H9 (cell line): ENCODE results near the gene TMED7. TPM values are rescaled to one million over a fixed set of nuclear protein-coding genes. Genes with fewer than 3 reads are reported as not detected.

ENCODE experiments used
- DNase-seq: peaks from one replicate; pipeline ENCODE4 v3.0.0-alpha.2; 2017
- H2AFZ ChIP-seq: one replicate; pipeline ENCODE4 v1.6.1; 2013; ENCODE audit warnings: mild to moderate bottlenecking, low read length, control low read depth, moderate library complexity
- H2AK5ac ChIP-seq: 2 replicates; pipeline ENCODE4 v1.6.1; 2013; ENCODE audit warnings: low read length, control low read depth, mixed read lengths; ENCODE audit not compliant: insufficient read length
- H2BK120ac ChIP-seq: one replicate; pipeline ENCODE4 v1.6.1; 2013; ENCODE audit warnings: low read depth, mild to moderate bottlenecking, low read length, control low read depth, inconsistent platforms; ENCODE audit not compliant: poor library complexity, severe bottlenecking
- H2BK12ac ChIP-seq: 2 replicates; pipeline ENCODE4 v1.6.1; 2013; ENCODE audit warnings: low read length, control low read depth, mixed read lengths, low read depth; ENCODE audit not compliant: insufficient read length
- H2BK15ac ChIP-seq: 2 replicates; pipeline ENCODE4 v1.6.1; 2013; ENCODE audit warnings: low read depth, low read length, control low read depth
- H2BK20ac ChIP-seq: one replicate; pipeline ENCODE4 v1.6.1; 2013; ENCODE audit warnings: low read depth, mild to moderate bottlenecking, low read length, control low read depth, inconsistent platforms; ENCODE audit not compliant: poor library complexity, severe bottlenecking
- H2BK5ac ChIP-seq: 2 replicates; pipeline ENCODE4 v1.6.1; 2013; ENCODE audit warnings: low read length, control low read depth, mixed read lengths; ENCODE audit not compliant: insufficient read length
- H3K14ac ChIP-seq: 2 replicates; pipeline ENCODE4 v1.6.1; 2013; ENCODE audit warnings: low read length, control low read depth; ENCODE audit not compliant: insufficient read depth
- H3K18ac ChIP-seq: 2 replicates; pipeline ENCODE4 v1.6.1; 2013; ENCODE audit warnings: low read depth, mild to moderate bottlenecking, mixed read lengths, low read length, control low read depth; ENCODE audit not compliant: insufficient read length
- H3K23ac ChIP-seq: 2 replicates; pipeline ENCODE4 v1.6.1; 2013; ENCODE audit warnings: low read length, control low read depth, mixed read lengths, low read depth; ENCODE audit not compliant: insufficient read length
- H3K23me2 ChIP-seq: 2 replicates; pipeline ENCODE4 v1.6.1; 2013; ENCODE audit warnings: low read depth, mild to moderate bottlenecking, mixed read lengths, low read length, control low read depth; ENCODE audit not compliant: insufficient read length, poor library complexity, severe bottlenecking
- H3K27ac ChIP-seq: 2 replicates; pipeline ENCODE4 v1.5.1; 2013; ENCODE audit warnings: low read length, control low read depth, mixed read lengths, low read depth; ENCODE audit not compliant: insufficient read length
- H3K27me3 ChIP-seq: 2 replicates; pipeline ENCODE4 v1.6.1; 2013; ENCODE audit warnings: low read length, control low read depth, inconsistent platforms; ENCODE audit not compliant: insufficient read depth
- H3K4ac ChIP-seq: 2 replicates; pipeline ENCODE4 v1.6.1; 2013; ENCODE audit warnings: low read depth, mild to moderate bottlenecking, control low read depth, inconsistent platforms, low read length, moderate library complexity
- H3K4me1 ChIP-seq: 2 replicates; pipeline ENCODE4 v1.6.1; 2013; ENCODE audit warnings: low read length, control low read depth, inconsistent platforms; ENCODE audit not compliant: insufficient read depth
- H3K4me2 ChIP-seq: 2 replicates; pipeline ENCODE4 v1.6.1; 2013; ENCODE audit warnings: low read length, control low read depth, mixed read lengths; ENCODE audit not compliant: insufficient read length, insufficient read depth
- H3K56ac ChIP-seq: 2 replicates; pipeline ENCODE4 v1.6.1; 2013; ENCODE audit warnings: low read depth, mild to moderate bottlenecking, mixed read lengths, low read length, control low read depth; ENCODE audit not compliant: insufficient read length
- H3K79me1 ChIP-seq: 2 replicates; pipeline ENCODE4 v1.6.1; 2013; ENCODE audit warnings: low read depth, mild to moderate bottlenecking, moderate library complexity, low read length, control low read depth, inconsistent platforms; ENCODE audit not compliant: insufficient read depth, poor library complexity, severe bottlenecking
- H3K79me2 ChIP-seq: 2 replicates; pipeline ENCODE4 v1.6.1; 2013; ENCODE audit warnings: low read length, control low read depth, inconsistent platforms; ENCODE audit not compliant: insufficient read depth
- H3K9ac ChIP-seq: 2 replicates; pipeline ENCODE4 v1.6.1; 2013; ENCODE audit warnings: low read length, control low read depth, mixed read lengths; ENCODE audit not compliant: insufficient read length; ENCODE audit errors: extremely low read depth
- H3K9me3 ChIP-seq: one replicate; pipeline ENCODE4 v1.6.1; 2013; ENCODE audit warnings: low read depth, low read length, inconsistent platforms; ENCODE audit not compliant: control insufficient read depth
- H3T11ph ChIP-seq: one replicate; pipeline ENCODE4 v1.6.1; 2013; ENCODE audit warnings: mild to moderate bottlenecking, low read length, control low read depth, inconsistent platforms
- H4K20me1 ChIP-seq: one replicate; pipeline ENCODE4 v1.6.1; 2013; ENCODE audit not compliant: control insufficient read depth, insufficient read length, insufficient read depth
- H4K5ac ChIP-seq: 2 replicates; pipeline ENCODE4 v1.6.1; 2013; ENCODE audit warnings: low read depth, mild to moderate bottlenecking, mixed read lengths, low read length, control low read depth; ENCODE audit not compliant: insufficient read length
- H4K8ac ChIP-seq: replicated peaks from 2 replicates; pipeline ENCODE4 v1.6.1; 2013; ENCODE audit warnings: low read length, control low read depth, mixed read lengths, low read depth; ENCODE audit not compliant: insufficient read length
- H4K91ac ChIP-seq: 2 replicates; pipeline ENCODE4 v1.6.1; 2013; ENCODE audit warnings: low read depth, mild to moderate bottlenecking, moderate library complexity, mixed read lengths, low read length, control low read depth; ENCODE audit not compliant: insufficient read length
- H3K27ac Mint-ChIP-seq, 3 experiments: 2 replicates in 2 of 3; 3 replicates in 1 of 3; pipeline ENCODE4 v1.8.0; 2020 to 2021; ENCODE audit warnings: mixed read lengths in 3 of 3, mild to moderate bottlenecking in 1 of 3, moderate library complexity in 1 of 3
- H3K27me3 Mint-ChIP-seq: 2 replicates; pipeline ENCODE4 v1.8.0; 2021; ENCODE audit warnings: low read depth, mild to moderate bottlenecking, moderate library complexity, mixed read lengths
- H3K36me3 Mint-ChIP-seq, 3 experiments: 2 replicates in 2 of 3; 3 replicates in 1 of 3; pipeline ENCODE4 v1.8.0; 2020 to 2021; ENCODE audit warnings: low read depth in 3 of 3, mixed read lengths in 3 of 3; ENCODE audit not compliant: insufficient read depth in 1 of 3
- H3K4me1 Mint-ChIP-seq, 2 experiments: 2 replicates each; pipeline ENCODE4 v1.8.0; 2020; ENCODE audit warnings: mixed read lengths in 2 of 2
- H3K4me3 Mint-ChIP-seq, 2 experiments: 2 replicates in 1 of 2; 3 replicates in 1 of 2; pipeline ENCODE4 v1.8.0; 2020 to 2021; ENCODE audit warnings: mild to moderate bottlenecking in 2 of 2, mixed read lengths in 2 of 2, moderate library complexity in 1 of 2
- H3K9me3 Mint-ChIP-seq, 2 experiments: 2 replicates in 1 of 2; 3 replicates in 1 of 2; pipeline ENCODE4 v1.8.0; 2020; ENCODE audit warnings: mild to moderate bottlenecking in 2 of 2, mixed read lengths in 2 of 2, moderate library complexity in 1 of 2
- CTCF ChIP-seq: fragments of 200-600 bp; sonication (generic); conservative IDR thresholded peaks from 3 replicates; pipeline ENCODE4 v1.8.0; 2021; ENCODE audit warnings: antibody characterized with exemption, mild to moderate bottlenecking
- WGBS: extraction: QIAGEN DNeasy Blood & Tissue Kit; methylation state at CpG from one replicate; pipeline ENCODE4 v1.1.7; 2013; ENCODE audit warnings: missing lambda C conversion rate, low lambda C conversion rate, mixed read lengths; ENCODE audit not compliant: insufficient read length; ENCODE audit errors: extremely low coverage; 5-methylcytosine and 5-hydroxymethylcytosine counted together
- total RNA-seq: library from RNA; stranded (reverse); gene quantifications from 2 replicates; pipeline ENCODE4 v1.2.1, GENCODE V29; 2021

The TMED7 gene
- total RNA-seq, 1 experiment from 2014 or later = 68.8 TPM

GRCh38 chr5:115634343-115635132, 8.7 kb upstream of the TMED7 start:
- Histone ChIP-seq H4K91ac (no peak overlapping the region), H3K79me2 (no peaks in the 10 kb centered on the region), H3K9ac (peak overlapping the region; percentile 36), H3K4ac (no peak overlapping the region), H2AFZ (no peak overlapping the region), H3K9me3 (no peaks in the 10 kb centered on the region), H2AK5ac (no peak overlapping the region), H2BK12ac (no peak overlapping the region), H3K56ac (no peak overlapping the region), H4K8ac (no peak overlapping the region), H3T11ph (no peak overlapping the region), H3K27ac (peak overlapping the region; percentile 63), H4K5ac (no peak overlapping the region), H2BK5ac (no peak overlapping the region), H3K27me3 (peaks cover 2% of the 10 kb centered on the region; the same call in 1 of the 2 replicates), H4K20me1 (no peaks in the 10 kb centered on the region), H2BK20ac (no peak overlapping the region), H3K4me1 (no peaks in the 10 kb centered on the region), H2BK15ac (no peak overlapping the region), H3K18ac (no peak overlapping the region), H3K23ac (no peak overlapping the region), H3K14ac (no peak overlapping the region), H2BK120ac (no peak overlapping the region), H3K4me2 (peak overlapping the region; percentile 56), H3K23me2 (no peaks in the 10 kb centered on the region), H3K79me1 (no peaks in the 10 kb centered on the region)
- Mint-ChIP-seq H3K36me3 (no peaks in the 10 kb centered on the region), H3K4me3 (peak overlapping the region; percentile 59 to 76), H3K27ac (peak overlapping the region; percentile 90 to 95 (median 91); a peak in 6 of 7 replicates), H3K9me3 (no peaks in the 10 kb centered on the region), H3K27me3 (no peaks in the 10 kb centered on the region), H3K4me1 (peaks cover 36 to 40% of the 10 kb centered on the region in 2 experiments)
- TF ChIP-seq CTCF = peak; percentile 98
- whole genome bisulfite sequencing = no CpG with 5 or more reads among the region's 8 CpGs
- DNase-seq = peak; percentile 83
